HUES6 (cell line): ENCODE data around the gene GTF2IRD1.

Experiments
- H3K27ac ChIP-seq: 2 replicates; pipeline ENCODE4 v1.7.0; 2013; ENCODE audit warnings: low read depth, mild to moderate bottlenecking, low read length, inconsistent platforms
- H3K27me3 ChIP-seq: 2 replicates; pipeline ENCODE4 v1.6.1; 2013; ENCODE audit warnings: low read length; ENCODE audit not compliant: control insufficient read depth, insufficient read depth
- H3K36me3 ChIP-seq: 2 replicates; pipeline ENCODE4 v1.6.1; 2013; ENCODE audit warnings: low read length; ENCODE audit not compliant: control insufficient read depth, insufficient read depth
- H3K4me1 ChIP-seq: 2 replicates; pipeline ENCODE4 v1.6.1; 2013; ENCODE audit warnings: low read length; ENCODE audit not compliant: control insufficient read depth, insufficient read depth
- H3K4me3 ChIP-seq: 2 replicates; pipeline ENCODE4 v1.5.1; 2013; ENCODE audit warnings: low read depth, low read length
- H3K9ac ChIP-seq: one replicate; pipeline ENCODE4 v1.6.1; 2013; ENCODE audit warnings: mild to moderate bottlenecking, low read length
- H3K9me3 ChIP-seq: 2 replicates; pipeline ENCODE4 v1.6.1; 2013; ENCODE audit warnings: low read depth, low read length; ENCODE audit not compliant: control insufficient read depth, insufficient read depth

The GTF2IRD1 gene

GRCh38 chr7:74470504-74470903 is 16.8 kb downstream of the GTF2IRD1 start:
- H3K27me3 ChIP-seq, result no peaks in the 10 kb centered on the region

GRCh38 chr7:74473116-74473515 is 19.4 kb downstream of the GTF2IRD1 start:
- H3K36me3 ChIP-seq, result no peaks in the 10 kb centered on the region
- no peaks in the 10 kb centered on the region for H3K9me3 ChIP-seq
- H3K9ac ChIP-seq, result no peak overlapping the region
- no peak overlapping the region for H3K27ac ChIP-seq
- no peaks in the 10 kb centered on the region for H3K27me3 ChIP-seq
- H3K4me3 ChIP-seq, result no peak overlapping the region
- H3K4me1 ChIP-seq, result peaks cover 5% of the 10 kb centered on the region; the same call in 1 of the 2 replicates

More at GRCh38 chr7:74470504-74470903, 16.8 kb downstream of the GTF2IRD1 start:
- no peak overlapping the region for H3K9ac ChIP-seq
- no peak overlapping the region for H3K4me3 ChIP-seq
- no peak overlapping the region for H3K27ac ChIP-seq
- no peaks in the 10 kb centered on the region; the same call in 1 of the 2 replicates for H3K4me1 ChIP-seq
- no peaks in the 10 kb centered on the region for H3K9me3 ChIP-seq
- H3K36me3 ChIP-seq, result no peaks in the 10 kb centered on the region

GRCh38 chr7:74474271-74474865 is 20.7 kb downstream of the GTF2IRD1 start:
- H3K27ac ChIP-seq, result no peak overlapping the region
- no peaks in the 10 kb centered on the region for H3K9me3 ChIP-seq
- H3K9ac ChIP-seq, result no peak overlapping the region
- H3K27me3 ChIP-seq, result no peaks in the 10 kb centered on the region
- no peak overlapping the region for H3K4me3 ChIP-seq
- no peaks in the 10 kb centered on the region for H3K36me3 ChIP-seq
- H3K4me1 ChIP-seq, result peaks cover 7% of the 10 kb centered on the region; the same call in 1 of the 2 replicates

- Histone ChIP-seq H3K9me3 (no peaks in the 10 kb centered on the region), H3K27ac (no peak overlapping the region), H3K4me1 (peaks cover 17% of the 10 kb centered on the region), H3K4me3 (no peak overlapping the region), H3K27me3 (no peaks in the 10 kb centered on the region), H3K36me3 (no peaks in the 10 kb centered on the region), H3K9ac (no peak overlapping the region)
Observed at GRCh38 chr7:74475243-74475986, 21.7 kb downstream of the GTF2IRD1 start.

GRCh38 chr7:74475987-74476350 is 22.3 kb downstream of the GTF2IRD1 start:
- no peak overlapping the region for H3K4me3 ChIP-seq
- H3K9ac ChIP-seq, result no peak overlapping the region
- H3K36me3 ChIP-seq, result no peaks in the 10 kb centered on the region
- H3K27me3 ChIP-seq, result no peaks in the 10 kb centered on the region
- H3K9me3 ChIP-seq, result no peaks in the 10 kb centered on the region
- H3K4me1 ChIP-seq, result peaks cover 22% of the 10 kb centered on the region
- H3K27ac ChIP-seq, result no peak overlapping the region

- peaks cover 29% of the 10 kb centered on the region for H3K4me1 ChIP-seq
- H3K27me3 ChIP-seq, result no peaks in the 10 kb centered on the region
- H3K4me3 ChIP-seq, result no peak overlapping the region
- no peak overlapping the region for H3K9ac ChIP-seq
- H3K27ac ChIP-seq, result no peak overlapping the region
- H3K36me3 ChIP-seq, result no peaks in the 10 kb centered on the region
- no peaks in the 10 kb centered on the region for H3K9me3 ChIP-seq
Observed at GRCh38 chr7:74476626-74477025, 22.9 kb downstream of the GTF2IRD1 start.

GRCh38 chr7:74478671-74479065 is 25.0 kb downstream of the GTF2IRD1 start:
- Histone ChIP-seq H3K36me3 (no peaks in the 10 kb centered on the region), H3K9ac (no peak overlapping the region), H3K9me3 (no peaks in the 10 kb centered on the region), H3K27me3 (no peaks in the 10 kb centered on the region), H3K27ac (no peak overlapping the region), H3K4me3 (no peak overlapping the region), H3K4me1 (peaks cover 31% of the 10 kb centered on the region)

- H3K4me1 ChIP-seq, result peaks cover 31% of the 10 kb centered on the region
Observed at GRCh38 chr7:74479066-74479781, 25.5 kb downstream of the GTF2IRD1 start.

GRCh38 chr7:74479961-74480829 is 26.5 kb downstream of the GTF2IRD1 start:
- H3K4me1 ChIP-seq, result peaks cover 31% of the 10 kb centered on the region
- peak overlapping the region; percentile 69 for H3K9ac ChIP-seq
- no peaks in the 10 kb centered on the region for H3K9me3 ChIP-seq
- peak overlapping the region; percentile 58; the same call in 1 of the 2 replicates for H3K27ac ChIP-seq
- peak overlapping the region; percentile 25; the same call in 1 of the 2 replicates for H3K4me3 ChIP-seq
- no peaks in the 10 kb centered on the region for H3K27me3 ChIP-seq
- no peaks in the 10 kb centered on the region for H3K36me3 ChIP-seq

More at GRCh38 chr7:74479066-74479781, 25.5 kb downstream of the GTF2IRD1 start:
- no peak overlapping the region for H3K4me3 ChIP-seq
- H3K9ac ChIP-seq, result no peak overlapping the region
- H3K27ac ChIP-seq, result no peak overlapping the region
- H3K9me3 ChIP-seq, result no peaks in the 10 kb centered on the region
- H3K27me3 ChIP-seq, result no peaks in the 10 kb centered on the region
- no peaks in the 10 kb centered on the region for H3K36me3 ChIP-seq

- H3K36me3 ChIP-seq, result no peaks in the 10 kb centered on the region
- no peaks in the 10 kb centered on the region for H3K9me3 ChIP-seq
- H3K27ac ChIP-seq, result peak overlapping the region; percentile 58; the same call in 1 of the 2 replicates
- H3K4me3 ChIP-seq, result peak overlapping the region; percentile 25; the same call in 1 of the 2 replicates
- H3K27me3 ChIP-seq, result no peaks in the 10 kb centered on the region
- H3K4me1 ChIP-seq, result peaks cover 31% of the 10 kb centered on the region
- H3K9ac ChIP-seq, result peak overlapping the region; percentile 69
Observed at GRCh38 chr7:74480861-74481417, 27.2 kb downstream of the GTF2IRD1 start.
